Measurements from ENCODE around the gene ZNF83. TPM values are rescaled to one million over a fixed set of nuclear protein-coding genes. Genes with fewer than 3 reads are reported as not detected.

ZNF83 gene
- 34.5 and 38.5 TPM in 2 replicates for total RNA-seq

DNA sequence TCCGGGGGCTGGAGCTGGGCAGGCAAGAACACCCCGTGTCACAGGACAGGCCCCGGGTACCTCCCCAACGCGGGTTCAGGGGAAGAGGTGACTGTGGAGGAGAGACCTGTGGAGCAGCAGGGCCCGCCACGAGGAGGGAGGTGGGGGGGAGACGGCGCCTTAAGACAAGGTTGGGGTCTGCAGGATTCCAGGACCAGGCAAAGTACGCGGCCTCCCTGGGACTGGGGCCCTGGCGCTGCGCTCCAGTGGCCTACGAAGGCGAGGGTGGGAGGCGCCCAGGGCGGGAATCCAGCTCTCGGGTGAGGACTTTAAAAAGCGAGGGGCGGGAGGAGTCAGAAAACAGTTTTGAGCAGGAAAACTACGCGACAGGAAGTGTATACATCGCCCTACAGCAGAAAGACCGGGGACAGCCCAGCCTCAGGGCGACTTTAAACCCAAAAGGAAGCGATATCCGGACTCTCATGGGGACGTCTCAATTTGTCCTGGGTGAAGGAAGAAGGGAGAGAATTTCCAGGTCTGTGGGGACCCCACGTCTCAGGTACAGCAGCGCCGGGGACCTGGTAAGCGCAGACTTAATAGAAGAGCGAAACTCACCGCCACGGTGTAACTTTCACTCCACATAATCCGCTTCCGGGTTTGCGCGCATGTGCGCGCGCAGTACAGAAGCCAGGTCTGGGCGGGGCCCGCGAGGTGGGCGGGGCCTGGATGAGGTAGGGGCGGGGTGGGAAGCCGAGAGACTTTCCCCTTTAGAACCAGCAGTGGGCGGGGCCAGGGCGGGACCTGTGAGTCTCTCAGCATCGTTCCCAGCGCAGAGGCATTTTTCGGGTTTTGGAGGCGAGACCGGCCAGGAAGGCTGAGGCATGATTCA, at the start of gene ZNF83:
Gene ZNF83 (minus strand): TSS at position 638 of the 868 bp plus-strand sequence.

DNA sequence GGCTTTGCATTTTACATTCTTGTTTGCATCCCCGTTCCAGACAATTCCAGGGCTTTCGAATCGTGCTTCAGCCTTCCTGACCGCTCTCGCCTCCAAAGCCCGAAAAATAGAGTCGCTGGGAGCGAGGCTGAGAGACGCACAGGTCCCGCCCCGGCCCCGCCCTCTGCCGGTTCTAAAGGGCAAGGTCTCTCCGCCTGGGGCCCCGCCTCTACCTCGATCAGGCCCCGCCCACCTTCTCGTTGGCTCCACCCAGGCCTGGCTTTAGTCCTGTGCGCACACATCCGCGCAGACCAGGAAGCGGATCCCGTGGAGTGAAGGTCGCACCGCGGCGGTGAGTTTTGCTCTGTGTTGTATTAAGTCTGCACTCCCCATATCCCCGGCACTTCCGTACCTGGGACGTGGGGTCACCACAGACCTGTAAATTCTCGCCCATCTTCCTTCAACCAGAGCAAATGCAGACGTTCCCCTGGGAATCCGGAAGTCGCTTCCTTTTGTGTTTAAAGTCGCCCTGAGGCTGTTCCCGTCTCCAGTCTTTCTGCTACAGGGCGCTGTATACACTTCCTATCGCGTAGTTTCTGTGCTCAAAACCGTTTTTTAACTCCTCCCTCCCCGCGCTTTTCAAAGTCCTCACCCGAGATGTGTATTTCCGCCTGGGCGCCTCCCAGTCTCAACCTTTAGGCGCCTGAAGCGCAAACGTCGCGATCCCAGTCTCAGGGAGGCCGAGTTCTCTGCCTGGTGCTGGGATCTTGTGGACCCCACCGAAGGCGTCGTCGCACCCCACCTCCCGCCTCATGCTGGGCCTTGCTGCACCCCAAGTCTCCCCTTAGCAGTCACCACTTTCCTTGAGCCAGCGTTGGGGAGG, 67.9 kb downstream of the ZNF83 start, which contains the start of gene ZNF701:
Gene ZNF701 (plus strand): TSS at position 288 of the 862 bp plus-strand sequence. CDS start 3,861 bp downstream, outside the sequence.

Small RNA genes within 50 kb of the gene (small RNA-seq; reads per million reads assigned to genes)
- not detected for gene RPL39P34

Other genes starting within 250 kb of the ZNF83 start
- gene ZNF528, start 240.5 kb downstream of the ZNF83 start, total RNA-seq, result 13.1 and 17.6 TPM in 2 replicates
- under 0.01 and 0.20 TPM in 2 replicates for gene ZNF534, start 209.2 kb downstream of the ZNF83 start, total RNA-seq
- 1.6 and 2.2 TPM in 2 replicates for gene ZNF578, start 184.8 kb downstream of the ZNF83 start, total RNA-seq
- gene ZNF808, start 110.7 kb downstream of the ZNF83 start, total RNA-seq, result 15.2 and 16.2 TPM in 2 replicates
- 9.2 and 12.9 TPM in 2 replicates for gene ZNF701, start 68.1 kb downstream of the ZNF83 start, total RNA-seq
- 8.1 and 11.3 TPM in 2 replicates for gene ZNF611, start 96.7 kb upstream of the ZNF83 start, total RNA-seq
- gene ZNF600, start 148.4 kb upstream of the ZNF83 start, total RNA-seq, result 3.7 and 5.9 TPM in 2 replicates
- 10.7 and 13.7 TPM in 2 replicates for gene ZNF28, start 183.3 kb upstream of the ZNF83 start, total RNA-seq
- 11.4 and 16.8 TPM in 2 replicates for gene ZNF468, start 219.3 kb upstream of the ZNF83 start, total RNA-seq